Measurements from ENCODE around the gene TMEM131.
"Not testable (repeated sequence)": the region's sequence is repeated elsewhere in the genome, so short reads cannot be mapped to it uniquely, and the experiment has no call there.

Gene TMEM131

GRCh38 chr2:97844311-97844859, 151.4 kb downstream of the TMEM131 start:
- TF ChIP-seq SPI1 (IDR thresholded peaks at IDR 0.05; ENCODE audit: borderline replicate concordance, low read depth) (no peak), POLR2AphosphoS5 (IDR thresholded peaks at IDR 0.05; ENCODE audit: low read depth) (no peak), GABPA (IDR thresholded peaks at IDR 0.05; ENCODE audit: low read depth) (no peak)
- TF ChIP-seq, protein P1, sequence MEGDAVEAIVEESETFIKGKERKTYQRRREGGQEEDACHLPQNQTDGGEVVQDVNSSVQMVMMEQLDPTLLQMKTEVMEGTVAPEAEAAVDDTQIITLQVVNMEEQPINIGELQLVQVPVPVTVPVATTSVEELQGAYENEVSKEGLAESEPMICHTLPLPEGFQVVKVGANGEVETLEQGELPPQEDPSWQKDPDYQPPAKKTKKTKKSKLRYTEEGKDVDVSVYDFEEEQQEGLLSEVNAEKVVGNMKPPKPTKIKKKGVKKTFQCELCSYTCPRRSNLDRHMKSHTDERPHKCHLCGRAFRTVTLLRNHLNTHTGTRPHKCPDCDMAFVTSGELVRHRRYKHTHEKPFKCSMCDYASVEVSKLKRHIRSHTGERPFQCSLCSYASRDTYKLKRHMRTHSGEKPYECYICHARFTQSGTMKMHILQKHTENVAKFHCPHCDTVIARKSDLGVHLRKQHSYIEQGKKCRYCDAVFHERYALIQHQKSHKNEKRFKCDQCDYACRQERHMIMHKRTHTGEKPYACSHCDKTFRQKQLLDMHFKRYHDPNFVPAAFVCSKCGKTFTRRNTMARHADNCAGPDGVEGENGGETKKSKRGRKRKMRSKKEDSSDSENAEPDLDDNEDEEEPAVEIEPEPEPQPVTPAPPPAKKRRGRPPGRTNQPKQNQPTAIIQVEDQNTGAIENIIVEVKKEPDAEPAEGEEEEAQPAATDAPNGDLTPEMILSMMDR (IDR thresholded peaks at IDR 0.05; ENCODE audit: insufficient read depth, low read length): no peak
- TF ChIP-seq, protein P2, sequence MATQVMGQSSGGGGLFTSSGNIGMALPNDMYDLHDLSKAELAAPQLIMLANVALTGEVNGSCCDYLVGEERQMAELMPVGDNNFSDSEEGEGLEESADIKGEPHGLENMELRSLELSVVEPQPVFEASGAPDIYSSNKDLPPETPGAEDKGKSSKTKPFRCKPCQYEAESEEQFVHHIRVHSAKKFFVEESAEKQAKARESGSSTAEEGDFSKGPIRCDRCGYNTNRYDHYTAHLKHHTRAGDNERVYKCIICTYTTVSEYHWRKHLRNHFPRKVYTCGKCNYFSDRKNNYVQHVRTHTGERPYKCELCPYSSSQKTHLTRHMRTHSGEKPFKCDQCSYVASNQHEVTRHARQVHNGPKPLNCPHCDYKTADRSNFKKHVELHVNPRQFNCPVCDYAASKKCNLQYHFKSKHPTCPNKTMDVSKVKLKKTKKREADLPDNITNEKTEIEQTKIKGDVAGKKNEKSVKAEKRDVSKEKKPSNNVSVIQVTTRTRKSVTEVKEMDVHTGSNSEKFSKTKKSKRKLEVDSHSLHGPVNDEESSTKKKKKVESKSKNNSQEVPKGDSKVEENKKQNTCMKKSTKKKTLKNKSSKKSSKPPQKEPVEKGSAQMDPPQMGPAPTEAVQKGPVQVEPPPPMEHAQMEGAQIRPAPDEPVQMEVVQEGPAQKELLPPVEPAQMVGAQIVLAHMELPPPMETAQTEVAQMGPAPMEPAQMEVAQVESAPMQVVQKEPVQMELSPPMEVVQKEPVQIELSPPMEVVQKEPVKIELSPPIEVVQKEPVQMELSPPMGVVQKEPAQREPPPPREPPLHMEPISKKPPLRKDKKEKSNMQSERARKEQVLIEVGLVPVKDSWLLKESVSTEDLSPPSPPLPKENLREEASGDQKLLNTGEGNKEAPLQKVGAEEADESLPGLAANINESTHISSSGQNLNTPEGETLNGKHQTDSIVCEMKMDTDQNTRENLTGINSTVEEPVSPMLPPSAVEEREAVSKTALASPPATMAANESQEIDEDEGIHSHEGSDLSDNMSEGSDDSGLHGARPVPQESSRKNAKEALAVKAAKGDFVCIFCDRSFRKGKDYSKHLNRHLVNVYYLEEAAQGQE (IDR thresholded peaks at IDR 0.05; ENCODE audit: insufficient replicate concordance, low read depth): no peak
- no peaks in the 10 kb centered on the region for H3K27me3 ChIP-seq (ENCODE audit: insufficient read depth, poor library complexity, severe bottlenecking)
- no peak overlapping the region for H3K4me3 ChIP-seq (replicated peaks; ENCODE audit: insufficient read depth, low read length)
- DNase-seq (ENCODE audit: low read depth in 1 of 2, low spot score in 1 of 2): no peak
- H3K27ac ChIP-seq (replicated peaks): no peak overlapping the region

GRCh38 chr2:97840198-97840597, 155.6 kb downstream of the TMEM131 start:
- DNase-seq (ENCODE audit: low read depth in 1 of 2, low spot score in 1 of 2): no peak
- Histone ChIP-seq H3K27me3 (ENCODE audit: insufficient read depth, poor library complexity, severe bottlenecking) (no peaks in the 10 kb centered on the region), H3K27ac (replicated peaks) (no peak overlapping the region), H3K4me3 (replicated peaks; ENCODE audit: insufficient read depth, low read length) (no peak overlapping the region)
- TF ChIP-seq, protein P1 (IDR thresholded peaks at IDR 0.05; ENCODE audit: insufficient read depth, low read length): no peak
- TF ChIP-seq POLR2AphosphoS5 (IDR thresholded peaks at IDR 0.05; ENCODE audit: low read depth): no peak

DNA sequence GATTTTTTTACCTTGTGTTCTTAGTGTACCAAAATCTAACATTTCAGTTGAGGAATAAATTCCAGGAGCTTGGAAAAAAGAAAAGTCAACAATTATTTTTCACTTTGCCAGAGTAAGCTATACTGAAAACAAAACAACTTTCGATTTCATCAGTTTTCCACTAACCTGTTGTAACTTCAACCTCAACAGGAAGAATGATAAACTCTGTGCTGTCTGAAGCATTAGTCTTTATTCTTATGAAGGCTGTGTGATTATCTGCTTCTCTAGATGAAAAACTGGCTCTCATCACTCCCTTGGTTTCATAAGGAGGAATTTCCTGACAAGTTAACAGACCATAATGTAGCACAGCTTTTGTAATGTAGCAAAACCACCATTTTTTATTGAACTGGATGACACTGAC, 161.1 kb downstream of the TMEM131 start:
- peak overlapping the region; percentile 10; the same call in 1 of the 2 replicates for H3K27ac ChIP-seq (replicated peaks)
- DNase-seq (ENCODE audit: low read depth in 1 of 2, low spot score in 1 of 2): no peak
- H3K27me3 ChIP-seq (ENCODE audit: insufficient read depth, poor library complexity, severe bottlenecking): no peaks in the 10 kb centered on the region
- no peak for TF ChIP-seq GABPA (IDR thresholded peaks at IDR 0.05; ENCODE audit: low read depth)
- no peak for TF ChIP-seq SPI1 (IDR thresholded peaks at IDR 0.05; ENCODE audit: borderline replicate concordance, low read depth)
- TF ChIP-seq POLR2AphosphoS5 (IDR thresholded peaks at IDR 0.05; ENCODE audit: low read depth): no peak
- no peak overlapping the region for H3K4me3 ChIP-seq (replicated peaks; ENCODE audit: insufficient read depth, low read length)

DNA sequence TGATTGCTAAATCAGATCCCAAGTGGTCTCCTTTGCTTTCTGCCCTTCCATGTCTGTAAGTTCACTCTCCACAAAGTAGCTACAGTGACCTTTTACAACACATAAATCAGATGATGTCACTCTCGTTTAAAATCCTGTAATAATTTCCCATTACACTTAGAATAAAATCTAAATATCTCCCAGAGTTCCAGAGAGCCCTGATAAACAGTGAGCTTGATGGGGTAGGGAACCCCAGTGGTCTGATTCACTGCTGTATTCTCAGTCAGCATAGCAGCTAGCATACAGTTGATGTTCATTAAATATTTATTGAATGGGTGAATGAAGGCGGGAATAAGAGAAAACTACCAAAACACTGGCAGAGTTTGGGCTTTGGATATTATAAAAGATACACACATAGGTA, 164.6 kb downstream of the TMEM131 start:
- no peak overlapping the region for H3K27ac ChIP-seq (replicated peaks)
- TF ChIP-seq, protein P2 (IDR thresholded peaks at IDR 0.05; ENCODE audit: insufficient replicate concordance, low read depth): no peak
- TF ChIP-seq, protein P1 (IDR thresholded peaks at IDR 0.05; ENCODE audit: insufficient read depth, low read length): no peak
- TF ChIP-seq POLR2AphosphoS5 (IDR thresholded peaks at IDR 0.05; ENCODE audit: low read depth) (no peak), GABPA (IDR thresholded peaks at IDR 0.05; ENCODE audit: low read depth) (no peak), SPI1 (IDR thresholded peaks at IDR 0.05; ENCODE audit: borderline replicate concordance, low read depth) (no peak)
- DNase-seq (ENCODE audit: low read depth in 1 of 2, low spot score in 1 of 2): no peak
- H3K27me3 ChIP-seq (ENCODE audit: insufficient read depth, poor library complexity, severe bottlenecking): no peaks in the 10 kb centered on the region
- H3K4me3 ChIP-seq (replicated peaks; ENCODE audit: insufficient read depth, low read length): no peak overlapping the region

- H3K27ac ChIP-seq (replicated peaks); DNase-seq (ENCODE audit: low read depth in 1 of 2, low spot score in 1 of 2); H3K4me3 ChIP-seq (replicated peaks; ENCODE audit: insufficient read depth, low read length); H3K27me3 ChIP-seq (ENCODE audit: insufficient read depth, poor library complexity, severe bottlenecking): not testable (repeated sequence)
These were observed 166.5 kb downstream of the TMEM131 start for GRCh38 chr2:97829255-97829654.

GRCh38 chr2:97827013-97827412, 168.7 kb downstream of the TMEM131 start:
- H3K4me3 ChIP-seq (replicated peaks; ENCODE audit: insufficient read depth, low read length); DNase-seq (ENCODE audit: low read depth in 1 of 2, low spot score in 1 of 2); H3K27me3 ChIP-seq (ENCODE audit: insufficient read depth, poor library complexity, severe bottlenecking); H3K27ac ChIP-seq (replicated peaks): not testable (repeated sequence)

Measured in HL-60 (cell line).